Measurements from ENCODE around the gene UBE2D2. TPM values are rescaled to one million over a fixed set of nuclear protein-coding genes. Genes with fewer than 3 reads are reported as not detected.

The UBE2D2 gene
- total and polyA plus RNA-seq, 2 donors (not counting 1 experiment from before 2014, with no cell fraction given): 64.3 to 168 TPM

- DNase-seq: peak; percentile 63
- POLR2A ChIA-PET: interaction anchor here (0.6 to 1.7 kb wide), 3 partner anchors 9 to 77 kb away, joined by 3 to 10 read pairs (median 3); no protein-coding TSS in a partner anchor
Observed at GRCh38 chr5:139574641-139575312, 13.6 kb downstream of the UBE2D2 start.

More at GRCh38 chr5:139574641-139575312, 13.6 kb downstream of the UBE2D2 start:
- Histone ChIP-seq H3K79me2 (ENCODE audit: control insufficient read depth, insufficient read depth, low read length) (peaks cover 99% of the 10 kb centered on the region), H3K27me3 (replicated peaks in 1 of 4; ENCODE audit: control extremely low read depth in 1 of 4, control insufficient read depth in 3 of 4, insufficient read depth in 4 of 4, low read length in 3 of 4) (no peaks in the 10 kb centered on the region), H3K4me3 (ENCODE audit: control extremely low read depth in 1 of 5, extremely low read depth in 1 of 5, insufficient read depth in 1 of 5, low read depth in 2 of 5, low read length in 4 of 5) (no peak overlapping the region), H3K36me3 (replicated peaks in 1 of 2; ENCODE audit: control extremely low read depth in 1 of 2, control insufficient read depth in 1 of 2, extremely low read depth in 1 of 2, insufficient read depth in 2 of 2, low read length in 1 of 2) (peaks cover 0 to 21% of the 10 kb centered on the region in 2 experiments), H2AFZ (ENCODE audit: insufficient read depth, low read depth, low read length, poor library complexity, severe bottlenecking) (no peak overlapping the region), H3K27ac (ENCODE audit: low read length in 2 of 2) (peak overlapping the region in 1 of 2 donors; percentile 66), H4K20me1 (ENCODE audit: control insufficient read depth, insufficient read depth, low read length, poor library complexity, severe bottlenecking) (peaks cover 89% of the 10 kb centered on the region), H3K9ac (ENCODE audit: low read length) (no peak overlapping the region), H3K9me3 (ENCODE audit: control extremely low read depth in 1 of 3, control insufficient read depth in 2 of 3, insufficient read depth in 1 of 3, low read length in 2 of 3) (no peaks in the 10 kb centered on the region), H3K4me2 (replicated peaks; ENCODE audit: low read depth, low read length, poor library complexity, severe bottlenecking) (peak overlapping the region; percentile 23), H3K4me1 (ENCODE audit: control insufficient read depth in 2 of 2, insufficient read depth in 2 of 2, low read length in 2 of 2) (peaks cover 71 to 76% of the 10 kb centered on the region in 2 donors)
- Mint-ChIP-seq H3K27me3 (no peaks in the 10 kb centered on the region), H3K9me3 (ENCODE audit: insufficient read depth) (no peaks in the 10 kb centered on the region), H3K4me3 (peak overlapping the region; percentile 2), H3K4me1 (peaks cover 74% of the 10 kb centered on the region), H3K27ac (peak overlapping the region; percentile 5)
- ATAC-seq (ENCODE audit: low read depth): peak; percentile 67
- no CpG with 5 or more reads among the region's 4 CpGs for WGBS (ENCODE audit: insufficient coverage)
- CTCF ChIA-PET: interaction anchor here (0.7 to 7.3 kb wide), 26 partner anchors 9 to 212 kb away, joined by 3 to 78 read pairs (median 4); partner anchors contain the start of genes DNAJC18 and UBE2D2
- TF ChIP-seq EZH2 (IDR thresholded peaks at IDR 0.05; ENCODE audit: borderline replicate concordance, insufficient read depth, low read depth, low read length, poor library complexity, severe bottlenecking): no peak
- peak; percentile 79 for TF ChIP-seq CTCF (IDR thresholded peaks at IDR 0.05)
- intact Hi-C loops (cut with micrococcal nuclease): loop anchor here (1.0 to 5.0 kb wide), 6 partner anchors 13 to 191 kb away; partner anchors contain the start of gene UBE2D2

Measured in B cell (primary cell).